GM12878 (cell line): ENCODE data around the gene DAB2IP. TPM values are rescaled to one million over a fixed set of nuclear protein-coding genes. Genes with fewer than 3 reads are reported as not detected.

Experiments
- ATAC-seq: fragments of 200-7000 bp; cut with Tn5 transposase; 3 replicates; pipeline ENCODE4 v1.9.1; 2020; ENCODE audit warnings: mild to moderate bottlenecking, moderate library complexity
- BruUV-seq: library from RNA; stranded (reverse); fragments of 400-500 nt; replicated peaks from 2 replicates; lab custom pipeline; 2021; lab: Mats Ljungman, UMichigan
- CTCF ChIA-PET: fragments of 300-600 bp; sonication (Branson Sonifier 250); formaldehyde crosslinking; extraction: SDS; loops from one replicate; lab custom pipeline; 2021; ENCODE audit warnings: inconsistent platforms; lab: Yijun Ruan, JAX
- POLR2A ChIA-PET: fragments of 350-600 bp; formaldehyde crosslinking; extraction: SDS; loops from one replicate; lab custom pipeline; 2021; ENCODE audit warnings: inconsistent platforms; lab: Charles Lee
- RAD21 ChIA-PET: fragments of 300-600 bp; sonication (Branson Sonifier 250); formaldehyde crosslinking; loops from one replicate; lab custom pipeline; 2023; ENCODE audit warnings: antibody characterized with exemption; ENCODE audit not compliant: unreplicated experiment; lab: Charles Lee
- SMC1A ChIA-PET: fragments of 300-600 bp; sonication (Branson Sonifier 250); formaldehyde crosslinking; loops from one replicate; lab custom pipeline; 2023; ENCODE audit not compliant: unreplicated experiment, uncharacterized antibody; lab: Charles Lee
- DNase-seq: peaks from one replicate; pipeline ENCODE4 v3.0.0-alpha.2; 2011; ENCODE audit warnings: low read depth, low spot score
- FAIRE-seq: peaks from 3 replicates; lab custom pipeline; 2011; peaks lifted over from hg19 to GRCh38; lab: Jason Lieb, UNC
- H2AFZ ChIP-seq: 2 replicates; pipeline ENCODE4 v1.6.0; 2011; ENCODE audit warnings: low read depth, low read length, control low read depth; ENCODE audit not compliant: control insufficient read depth
- H3K27ac ChIP-seq: 2 replicates; pipeline ENCODE4 v1.5.1; 2011; ENCODE audit warnings: control low read depth; ENCODE audit not compliant: control insufficient read depth, insufficient read depth
- H3K27me3 ChIP-seq, 2 experiments: replicated peaks in 1 of 2; 2 replicates each; pipeline versions ENCODE4 v1.6.0 to v1.6.1; 2011; ENCODE audit warnings: low read length in 1 of 2; ENCODE audit not compliant: control insufficient read depth in 2 of 2, insufficient read depth in 2 of 2
- H3K36me3 ChIP-seq, 2 experiments: 2 replicates each; pipeline ENCODE4 v1.5.1; 2011; ENCODE audit warnings: low read length in 1 of 2; ENCODE audit not compliant: control insufficient read depth in 2 of 2, insufficient read depth in 2 of 2
- H3K4me1 ChIP-seq: 2 replicates; pipeline ENCODE4 v1.6.1; 2011; ENCODE audit warnings: mild to moderate bottlenecking, low read length, moderate library complexity, mixed read lengths; ENCODE audit not compliant: control insufficient read depth, insufficient read depth
- H3K4me2 ChIP-seq: 2 replicates; pipeline ENCODE4 v1.6.0; 2011; ENCODE audit warnings: control low read depth; ENCODE audit not compliant: control insufficient read depth, insufficient read depth
- H3K4me3 ChIP-seq: fragments of 200-600 bp; sonication (generic); 2 replicates; pipeline ENCODE4 v1.5.1; 2016
- H3K79me2 ChIP-seq: 2 replicates; pipeline ENCODE4 v1.6.0; 2011; ENCODE audit warnings: low read length; ENCODE audit not compliant: control insufficient read depth, insufficient read depth
- H3K9ac ChIP-seq: 2 replicates; pipeline ENCODE4 v1.8.0; 2011; ENCODE audit warnings: low read length, control low read depth, mixed read lengths; ENCODE audit not compliant: control insufficient read depth, insufficient read depth
- H3K9me3 ChIP-seq: replicated peaks from 3 replicates; pipeline ENCODE4 v1.5.1; 2011; ENCODE audit warnings: mild to moderate bottlenecking, low read length; ENCODE audit not compliant: control insufficient read depth, insufficient read depth
- H4K20me1 ChIP-seq: 2 replicates; pipeline ENCODE4 v1.6.0; 2011; ENCODE audit not compliant: control insufficient read depth, insufficient read depth
- CTCF ChIP-seq, 3 experiments: IDR thresholded peaks in 2 of 3; conservative IDR thresholded peaks in 1 of 3; 2 replicates each; pipeline ENCODE4 v1.5.1; 2011; ENCODE audit warnings: low read depth in 3 of 3, low read length in 3 of 3, mild to moderate bottlenecking in 3 of 3, control low read depth in 2 of 3, moderate library complexity in 2 of 3, inconsistent platforms in 1 of 3, mixed read lengths in 1 of 3; ENCODE audit not compliant: control insufficient read depth in 2 of 3, insufficient read depth in 1 of 3; ENCODE audit errors: extremely low read depth in 1 of 3
- FOS ChIP-seq: IDR thresholded peaks from 3 replicates; pipeline ENCODE4 v1.6.1; 2011; ENCODE audit warnings: borderline replicate concordance; ENCODE audit not compliant: insufficient read length; ENCODE audit errors: extremely low read depth
- HDGF ChIP-seq: fragments of 450-650 bp; IDR thresholded peaks from 2 replicates; pipeline ENCODE4 v1.6.1; 2016; ENCODE audit warnings: antibody characterized with exemption
- MTA3 ChIP-seq: IDR thresholded peaks from 2 replicates; pipeline ENCODE4 v1.6.1; 2012; ENCODE audit warnings: low read length, inconsistent platforms, borderline replicate concordance
- NR2C1 ChIP-seq: fragments of 450-650 bp; IDR thresholded peaks from 2 replicates; pipeline ENCODE4 v1.6.1; 2017; ENCODE audit warnings: antibody characterized with exemption, mild to moderate bottlenecking, moderate library complexity
- RAD21 ChIP-seq: IDR thresholded peaks from 2 replicates; pipeline ENCODE4 v1.6.1; 2011; ENCODE audit warnings: mild to moderate bottlenecking, low read depth, low read length, moderate library complexity; ENCODE audit not compliant: insufficient read depth
- SMC3 ChIP-seq: IDR thresholded peaks from 2 replicates; pipeline ENCODE4 v1.6.1; 2011; ENCODE audit warnings: low read length, improper control_type of control experiment, borderline replicate concordance
- TARDBP ChIP-seq: IDR thresholded peaks from 2 replicates; pipeline ENCODE4 v1.6.1; 2016; ENCODE audit warnings: borderline replicate concordance
- USF1 ChIP-seq: IDR thresholded peaks from 2 replicates; pipeline ENCODE4 v1.6.1; 2011; ENCODE audit warnings: borderline replicate concordance, low read depth, mild to moderate bottlenecking, moderate library complexity, mixed read lengths, low read length; ENCODE audit not compliant: insufficient read depth; ENCODE audit errors: extremely low read length
- WRNIP1 ChIP-seq: IDR thresholded peaks from 2 replicates; pipeline ENCODE4 v1.6.1; 2011; ENCODE audit warnings: low read depth, low read length, improper control_type of control experiment, borderline replicate concordance
- WGBS: methylation state at CpG from one replicate; pipeline ENCODE4 v1.1.6; 2016; ENCODE audit warnings: low lambda C conversion rate; ENCODE audit not compliant: insufficient replicate concordance, insufficient coverage; ENCODE audit errors: missing lambda C conversion rate; 5-methylcytosine and 5-hydroxymethylcytosine counted together
- in situ Hi-C: fragments of 300-500 bp; cut with MboI; formaldehyde crosslinking; loops from 9 replicates; pipeline ENCODE4 v1.14.3; 2018; ENCODE audit warnings: mixed read lengths
- intact Hi-C: fragments of 100-400 bp; cut with micrococcal nuclease; formaldehyde crosslinking; loops from one replicate; pipeline ENCODE4 v1.14.2; 2022; ENCODE audit not compliant: unreplicated experiment
- polyA plus RNA-seq, 11 experiments: library from polyadenylated mRNA; depleted of rRNA in 4 of 11; unstranded in 6 of 11; stranded (reverse) in 5 of 11; fragments of >200 nt; fragmentation: Nextera tagmentation in 4 of 11; fragmentation: Illumina TruSeq in 1 of 11; extraction: Ambion mirVana in 4 of 11; extraction: Trizol in 1 of 11; gene quantifications; 1 replicate in 1 of 11; 2 replicates in 10 of 11; pipeline versions ENCODE4 v1.2.1 to v1.2.3, GENCODE V29; 2011 to 2016; ENCODE audit warnings: inconsistent platforms in 2 of 11, missing spikeins in 2 of 11, low read depth in 1 of 11
- total RNA-seq, 4 experiments: library from RNA; depleted of rRNA in 3 of 4; stranded (reverse); fragments of >200 nt in 3 of 4; fragmentation: Illumina TruSeq in 1 of 4; extraction: Trizol in 1 of 4; gene quantifications; 2 replicates each; pipeline versions ENCODE4 v1.2.1 to v1.2.3, GENCODE V29; 2013 to 2021
- TF ChIP-seq, protein P1 (sequence below): fragments of 450-650 bp; IDR thresholded peaks from 2 replicates; pipeline ENCODE4 v1.6.1; 2017; ENCODE audit warnings: mild to moderate bottlenecking, low read depth, inconsistent platforms; ENCODE audit not compliant: poor library complexity, severe bottlenecking

DAB2IP gene
- total and polyA plus RNA-seq, 10 of the 15 experiments (the other 5 are each of a cell fraction or from before 2014, with no cell fraction given), result 0.03 to 0.38 (median 0.14) TPM; not detected in 6

- Histone ChIP-seq H3K9ac (no peak overlapping the region), H3K4me3 (no peak overlapping the region), H3K27ac (no peak overlapping the region), H4K20me1 (no peaks in the 10 kb centered on the region), H3K4me1 (peaks cover 15% of the 10 kb centered on the region), H3K36me3 (no peaks in the 10 kb centered on the region), H3K9me3 (no peaks in the 10 kb centered on the region), H3K79me2 (no peaks in the 10 kb centered on the region), H3K4me2 (no peak overlapping the region), H3K27me3 (0 out of 4 replicates have a peak, but pooled peaks cover 0 to 2% of the 10 kb centered on the region in 2 experiments), H2AFZ (no peak overlapping the region)
- in situ Hi-C loops, result no loop called here
- ChIA-PET POLR2A (interaction anchor here (0.6 kb wide), 1 partner anchor 130 kb away, joined by 3 read pairs; no protein-coding TSS in a partner anchor), RAD21 (no interaction called here), SMC1A (no interaction called here), CTCF (no interaction called here)
- BruUV-seq, result no TSS peak
- FAIRE-seq, result no peak
- TF ChIP-seq NR2C1 (no peak), HDGF (no peak), TARDBP (no peak), RAD21 (peak; percentile 68), SMC3 (peak; percentile 45; the same call in 1 of the 2 replicates), WRNIP1 (no peak), CTCF (IDR thresholded peaks at IDR 0.05 in 2 of 3, conservative IDR thresholded peaks at IDR 0.05 in 1 of 3; ENCODE audit: control insufficient read depth in 2 of 3, extremely low read depth in 1 of 3, insufficient read depth in 1 of 3, low read depth in 3 of 3, low read length in 3 of 3) (peak; percentile 52 to 64 (median 56)), FOS (no peak), USF1 (no peak), MTA3 (no peak)
- TF ChIP-seq, protein P1, sequence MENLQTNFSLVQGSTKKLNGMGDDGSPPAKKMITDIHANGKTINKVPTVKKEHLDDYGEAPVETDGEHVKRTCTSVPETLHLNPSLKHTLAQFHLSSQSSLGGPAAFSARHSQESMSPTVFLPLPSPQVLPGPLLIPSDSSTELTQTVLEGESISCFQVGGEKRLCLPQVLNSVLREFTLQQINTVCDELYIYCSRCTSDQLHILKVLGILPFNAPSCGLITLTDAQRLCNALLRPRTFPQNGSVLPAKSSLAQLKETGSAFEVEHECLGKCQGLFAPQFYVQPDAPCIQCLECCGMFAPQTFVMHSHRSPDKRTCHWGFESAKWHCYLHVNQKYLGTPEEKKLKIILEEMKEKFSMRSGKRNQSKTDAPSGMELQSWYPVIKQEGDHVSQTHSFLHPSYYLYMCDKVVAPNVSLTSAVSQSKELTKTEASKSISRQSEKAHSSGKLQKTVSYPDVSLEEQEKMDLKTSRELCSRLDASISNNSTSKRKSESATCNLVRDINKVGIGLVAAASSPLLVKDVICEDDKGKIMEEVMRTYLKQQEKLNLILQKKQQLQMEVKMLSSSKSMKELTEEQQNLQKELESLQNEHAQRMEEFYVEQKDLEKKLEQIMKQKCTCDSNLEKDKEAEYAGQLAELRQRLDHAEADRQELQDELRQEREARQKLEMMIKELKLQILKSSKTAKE, result no peak
- TF ChIP-seq, all 136 proteins: peak for 3
- no peak for DNase-seq
- intact Hi-C loops, result loop anchor here (2.0 kb wide), 1 partner anchor 249 kb away; no protein-coding TSS in a partner anchor
- WGBS, result 44% methylated on average over 11 of the region's 11 CpGs
- ATAC-seq, result peak; percentile 81
Measured at GRCh38 chr9:121744002-121744686, 92.7 kb downstream of the DAB2IP start.
